ENCODE results near the gene C1QB. TPM values are rescaled to one million over a fixed set of nuclear protein-coding genes. Genes with fewer than 3 reads are reported as not detected.

Gene C1QB
- total and polyA plus RNA-seq, 9 of the 15 experiments (the other 6 are each of a cell fraction or from before 2014, with no cell fraction given) = 0.55 TPM; not detected in 8

DNA sequence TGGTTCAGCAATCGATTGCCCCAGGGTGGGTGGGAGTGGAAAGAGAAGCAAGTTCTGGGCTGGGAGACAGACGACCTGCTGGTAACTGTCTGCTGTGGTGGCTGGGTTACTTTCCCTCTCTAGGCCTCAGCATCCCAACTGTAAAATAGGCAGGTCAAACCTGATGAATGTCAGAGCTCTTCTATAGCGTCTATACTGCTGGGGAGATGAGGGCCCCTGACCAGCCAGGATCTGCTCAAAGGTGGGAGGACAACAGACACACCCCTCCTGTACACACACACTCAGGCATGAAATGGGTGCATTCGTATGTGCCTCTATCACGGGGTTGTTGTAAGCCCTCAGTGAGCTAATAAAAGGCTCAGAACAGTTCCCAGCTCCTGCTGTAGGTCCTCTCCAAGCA, 44.9 kb downstream of the C1QB start (continued):
- TF ChIP-seq, protein P1, sequence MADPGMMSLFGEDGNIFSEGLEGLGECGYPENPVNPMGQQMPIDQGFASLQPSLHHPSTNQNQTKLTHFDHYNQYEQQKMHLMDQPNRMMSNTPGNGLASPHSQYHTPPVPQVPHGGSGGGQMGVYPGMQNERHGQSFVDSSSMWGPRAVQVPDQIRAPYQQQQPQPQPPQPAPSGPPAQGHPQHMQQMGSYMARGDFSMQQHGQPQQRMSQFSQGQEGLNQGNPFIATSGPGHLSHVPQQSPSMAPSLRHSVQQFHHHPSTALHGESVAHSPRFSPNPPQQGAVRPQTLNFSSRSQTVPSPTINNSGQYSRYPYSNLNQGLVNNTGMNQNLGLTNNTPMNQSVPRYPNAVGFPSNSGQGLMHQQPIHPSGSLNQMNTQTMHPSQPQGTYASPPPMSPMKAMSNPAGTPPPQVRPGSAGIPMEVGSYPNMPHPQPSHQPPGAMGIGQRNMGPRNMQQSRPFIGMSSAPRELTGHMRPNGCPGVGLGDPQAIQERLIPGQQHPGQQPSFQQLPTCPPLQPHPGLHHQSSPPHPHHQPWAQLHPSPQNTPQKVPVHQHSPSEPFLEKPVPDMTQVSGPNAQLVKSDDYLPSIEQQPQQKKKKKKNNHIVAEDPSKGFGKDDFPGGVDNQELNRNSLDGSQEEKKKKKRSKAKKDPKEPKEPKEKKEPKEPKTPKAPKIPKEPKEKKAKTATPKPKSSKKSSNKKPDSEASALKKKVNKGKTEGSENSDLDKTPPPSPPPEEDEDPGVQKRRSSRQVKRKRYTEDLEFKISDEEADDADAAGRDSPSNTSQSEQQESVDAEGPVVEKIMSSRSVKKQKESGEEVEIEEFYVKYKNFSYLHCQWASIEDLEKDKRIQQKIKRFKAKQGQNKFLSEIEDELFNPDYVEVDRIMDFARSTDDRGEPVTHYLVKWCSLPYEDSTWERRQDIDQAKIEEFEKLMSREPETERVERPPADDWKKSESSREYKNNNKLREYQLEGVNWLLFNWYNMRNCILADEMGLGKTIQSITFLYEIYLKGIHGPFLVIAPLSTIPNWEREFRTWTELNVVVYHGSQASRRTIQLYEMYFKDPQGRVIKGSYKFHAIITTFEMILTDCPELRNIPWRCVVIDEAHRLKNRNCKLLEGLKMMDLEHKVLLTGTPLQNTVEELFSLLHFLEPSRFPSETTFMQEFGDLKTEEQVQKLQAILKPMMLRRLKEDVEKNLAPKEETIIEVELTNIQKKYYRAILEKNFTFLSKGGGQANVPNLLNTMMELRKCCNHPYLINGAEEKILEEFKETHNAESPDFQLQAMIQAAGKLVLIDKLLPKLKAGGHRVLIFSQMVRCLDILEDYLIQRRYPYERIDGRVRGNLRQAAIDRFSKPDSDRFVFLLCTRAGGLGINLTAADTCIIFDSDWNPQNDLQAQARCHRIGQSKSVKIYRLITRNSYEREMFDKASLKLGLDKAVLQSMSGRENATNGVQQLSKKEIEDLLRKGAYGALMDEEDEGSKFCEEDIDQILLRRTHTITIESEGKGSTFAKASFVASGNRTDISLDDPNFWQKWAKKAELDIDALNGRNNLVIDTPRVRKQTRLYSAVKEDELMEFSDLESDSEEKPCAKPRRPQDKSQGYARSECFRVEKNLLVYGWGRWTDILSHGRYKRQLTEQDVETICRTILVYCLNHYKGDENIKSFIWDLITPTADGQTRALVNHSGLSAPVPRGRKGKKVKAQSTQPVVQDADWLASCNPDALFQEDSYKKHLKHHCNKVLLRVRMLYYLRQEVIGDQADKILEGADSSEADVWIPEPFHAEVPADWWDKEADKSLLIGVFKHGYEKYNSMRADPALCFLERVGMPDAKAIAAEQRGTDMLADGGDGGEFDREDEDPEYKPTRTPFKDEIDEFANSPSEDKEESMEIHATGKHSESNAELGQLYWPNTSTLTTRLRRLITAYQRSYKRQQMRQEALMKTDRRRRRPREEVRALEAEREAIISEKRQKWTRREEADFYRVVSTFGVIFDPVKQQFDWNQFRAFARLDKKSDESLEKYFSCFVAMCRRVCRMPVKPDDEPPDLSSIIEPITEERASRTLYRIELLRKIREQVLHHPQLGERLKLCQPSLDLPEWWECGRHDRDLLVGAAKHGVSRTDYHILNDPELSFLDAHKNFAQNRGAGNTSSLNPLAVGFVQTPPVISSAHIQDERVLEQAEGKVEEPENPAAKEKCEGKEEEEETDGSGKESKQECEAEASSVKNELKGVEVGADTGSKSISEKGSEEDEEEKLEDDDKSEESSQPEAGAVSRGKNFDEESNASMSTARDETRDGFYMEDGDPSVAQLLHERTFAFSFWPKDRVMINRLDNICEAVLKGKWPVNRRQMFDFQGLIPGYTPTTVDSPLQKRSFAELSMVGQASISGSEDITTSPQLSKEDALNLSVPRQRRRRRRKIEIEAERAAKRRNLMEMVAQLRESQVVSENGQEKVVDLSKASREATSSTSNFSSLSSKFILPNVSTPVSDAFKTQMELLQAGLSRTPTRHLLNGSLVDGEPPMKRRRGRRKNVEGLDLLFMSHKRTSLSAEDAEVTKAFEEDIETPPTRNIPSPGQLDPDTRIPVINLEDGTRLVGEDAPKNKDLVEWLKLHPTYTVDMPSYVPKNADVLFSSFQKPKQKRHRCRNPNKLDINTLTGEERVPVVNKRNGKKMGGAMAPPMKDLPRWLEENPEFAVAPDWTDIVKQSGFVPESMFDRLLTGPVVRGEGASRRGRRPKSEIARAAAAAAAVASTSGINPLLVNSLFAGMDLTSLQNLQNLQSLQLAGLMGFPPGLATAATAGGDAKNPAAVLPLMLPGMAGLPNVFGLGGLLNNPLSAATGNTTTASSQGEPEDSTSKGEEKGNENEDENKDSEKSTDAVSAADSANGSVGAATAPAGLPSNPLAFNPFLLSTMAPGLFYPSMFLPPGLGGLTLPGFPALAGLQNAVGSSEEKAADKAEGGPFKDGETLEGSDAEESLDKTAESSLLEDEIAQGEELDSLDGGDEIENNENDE (IDR thresholded peaks at IDR 0.05; ENCODE audit: low read depth, low read length) = no peak
- TF ChIP-seq RFX7 (CRISPR knock-in tag; IDR thresholded peaks at IDR 0.05) (no peak), HSF4 (CRISPR knock-in tag; IDR thresholded peaks at IDR 0.05; ENCODE audit: borderline replicate concordance) (no peak)

Measured in K562 (cell line).